DMS53 treated with DMSO at 0.1 percent for 48 hours (cell line): Measurements from ENCODE around the gene DAAM2.

Experiments used
- DNase-seq: peaks from one replicate; lab custom pipeline; 2025; ENCODE audit not compliant: unreplicated experiment; lab: John Stamatoyannopoulos, UW

The DAAM2 gene

DNA sequence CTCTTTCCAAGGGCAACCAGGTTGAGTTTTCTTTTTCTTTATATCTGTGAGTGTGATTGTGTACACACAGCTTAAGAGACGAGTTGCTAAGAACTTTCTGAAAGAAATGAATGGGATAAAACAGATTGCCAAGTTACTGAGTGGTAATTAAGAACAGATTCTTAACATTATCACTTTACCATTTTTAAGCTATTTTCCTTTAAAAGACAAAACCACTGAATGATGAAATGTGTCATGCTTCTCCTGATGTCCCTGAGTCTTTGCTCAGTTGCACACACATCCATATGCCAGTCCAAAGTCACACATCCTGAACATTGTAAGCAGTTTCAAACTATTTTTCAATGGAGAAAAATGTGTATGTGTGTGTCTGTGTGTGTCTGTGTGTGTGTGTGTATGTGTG, 5.5 kb upstream of the DAAM2 start:
- DNase-seq = no peak

DNA sequence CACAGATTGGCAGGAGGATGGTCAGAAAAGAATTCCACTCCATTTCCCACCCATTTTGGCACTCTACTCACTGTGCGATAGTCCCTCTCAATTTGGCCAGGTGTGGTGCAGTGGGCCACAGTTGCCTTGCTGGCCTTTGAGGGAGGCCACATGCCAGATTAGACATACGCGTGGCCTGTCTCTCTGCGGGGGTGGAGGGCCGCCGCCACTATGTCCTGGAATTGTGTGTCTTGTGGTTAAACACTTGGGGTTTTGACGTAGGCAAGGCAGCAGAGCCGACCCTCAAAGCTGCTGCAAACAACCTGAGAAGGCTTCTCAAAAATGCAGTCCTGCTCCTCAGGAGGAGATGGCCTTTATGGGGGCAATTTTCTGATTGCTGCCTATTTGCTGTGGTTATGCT, 4.9 kb upstream of the DAAM2 start:
- no peak for DNase-seq

DNA sequence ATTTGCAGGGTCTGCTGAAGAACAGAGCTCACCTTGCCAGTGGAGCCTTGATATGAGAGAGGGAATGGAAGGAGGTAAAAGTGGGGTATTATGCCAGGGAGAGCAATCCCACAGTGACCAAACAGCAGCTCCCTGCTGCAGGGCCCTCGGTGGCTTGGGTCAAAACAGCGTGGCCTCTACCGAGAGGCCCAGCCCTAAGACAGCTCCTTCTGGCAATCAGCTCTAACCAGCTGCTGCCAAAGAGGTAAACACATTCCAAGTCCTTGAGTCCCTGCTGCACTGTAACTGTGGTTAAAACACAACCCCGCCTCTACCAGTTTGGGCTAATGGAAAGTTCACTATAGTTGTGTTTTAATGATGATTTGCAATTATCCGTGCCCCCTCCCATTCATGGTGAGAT, 1.4 kb upstream of the DAAM2 start:
- DNase-seq = no peak

GRCh38 chr6:39791311-39791710, 865 bp upstream of the DAAM2 start:
- peak; percentile 3 for DNase-seq

- DNase-seq = peak; percentile 29
These were observed 619 bp downstream of the DAAM2 start for GRCh38 chr6:39792540-39793450.

GRCh38 chr6:39793516-39793915, 1.3 kb downstream of the DAAM2 start:
- DNase-seq = no peak

GRCh38 chr6:39794231-39794630, 2.1 kb downstream of the DAAM2 start:
- no peak for DNase-seq

DNA sequence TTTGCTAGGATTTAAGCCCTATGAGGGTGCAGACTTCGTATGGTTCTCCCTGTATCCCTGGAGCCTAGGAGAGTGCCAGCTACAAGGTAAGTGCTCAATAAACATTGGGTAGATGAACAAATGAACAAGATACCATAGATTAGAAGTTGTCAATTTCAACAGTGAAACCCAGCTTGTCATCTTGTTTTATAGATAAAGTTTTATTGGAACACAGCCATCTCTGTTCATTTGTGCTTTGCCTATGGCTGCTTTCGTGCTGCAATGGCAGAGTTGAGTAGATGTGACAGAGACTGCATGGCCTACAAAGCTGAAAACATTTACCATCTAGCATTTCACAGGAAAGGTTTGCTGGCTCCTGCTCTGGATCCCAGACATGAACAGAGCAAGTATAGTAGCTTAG, 5.6 kb downstream of the DAAM2 start:
- no peak for DNase-seq

GRCh38 chr6:39800034-39801032, 8.2 kb downstream of the DAAM2 start:
- no peak for DNase-seq

DNA sequence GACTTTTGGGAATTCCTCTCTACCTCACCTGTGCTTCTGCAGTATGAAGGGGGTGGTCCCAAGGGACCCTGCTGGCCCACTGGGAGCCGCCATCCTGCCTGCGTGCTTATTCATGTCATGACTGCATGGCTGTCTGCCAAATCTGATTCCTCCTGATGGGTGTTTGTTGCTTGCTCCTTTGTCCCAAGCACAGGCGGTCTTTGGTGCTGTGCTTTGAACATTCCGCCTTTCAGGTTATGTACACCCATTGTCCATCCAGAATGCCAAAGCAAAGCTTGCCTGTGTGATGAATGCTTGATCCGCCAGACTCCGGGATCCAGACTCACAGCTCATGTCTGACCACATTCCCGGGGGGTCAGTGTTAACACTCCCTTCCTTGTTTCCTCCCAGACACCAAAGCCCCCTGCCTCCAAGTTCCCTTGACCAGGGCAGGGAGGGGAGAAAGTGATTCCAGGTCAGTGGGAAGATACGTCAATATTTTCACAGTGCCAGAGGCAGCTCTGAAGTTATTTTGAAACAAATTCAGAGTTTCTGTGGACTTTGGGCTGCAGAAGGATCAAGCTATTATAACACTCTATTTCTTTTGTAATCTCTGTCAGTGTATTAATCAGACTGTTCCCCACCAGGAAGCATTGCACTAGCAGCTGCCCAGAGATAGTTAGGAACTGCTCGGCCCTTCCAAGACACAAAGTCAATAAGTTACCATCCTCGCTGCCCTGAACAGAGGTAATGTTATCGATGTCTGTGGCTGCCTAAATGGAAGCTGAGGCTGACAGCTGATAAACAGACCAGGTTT, 9.5 kb downstream of the DAAM2 start:
- DNase-seq = no peak

GRCh38 chr6:39803872-39804271, 11.7 kb downstream of the DAAM2 start:
- DNase-seq = no peak

- DNase-seq = no peak
These were observed 12.4 kb downstream of the DAAM2 start for GRCh38 chr6:39804466-39805065.

DNA sequence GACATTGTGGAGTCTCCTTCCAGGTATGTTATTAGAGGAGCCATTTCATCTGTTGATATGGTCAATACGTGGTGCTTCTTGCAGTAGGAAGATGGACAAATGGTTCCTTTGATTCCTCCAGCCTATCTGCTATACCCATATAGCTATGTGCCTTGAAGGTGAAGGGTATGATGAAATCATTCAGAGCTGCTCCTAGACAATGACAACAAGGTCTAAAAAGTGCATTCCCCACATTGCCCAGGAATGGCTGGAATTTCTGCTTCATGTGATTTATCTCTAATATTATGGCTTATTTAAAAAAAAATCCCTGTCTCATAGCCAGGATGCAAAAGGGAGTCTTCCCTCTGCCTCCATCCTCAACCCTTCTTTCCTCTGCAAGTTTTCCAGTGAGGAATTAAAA, 14.1 kb downstream of the DAAM2 start:
- no peak for DNase-seq

- no peak for DNase-seq
These were observed 16.2 kb downstream of the DAAM2 start for GRCh38 chr6:39808346-39808745.

DNA sequence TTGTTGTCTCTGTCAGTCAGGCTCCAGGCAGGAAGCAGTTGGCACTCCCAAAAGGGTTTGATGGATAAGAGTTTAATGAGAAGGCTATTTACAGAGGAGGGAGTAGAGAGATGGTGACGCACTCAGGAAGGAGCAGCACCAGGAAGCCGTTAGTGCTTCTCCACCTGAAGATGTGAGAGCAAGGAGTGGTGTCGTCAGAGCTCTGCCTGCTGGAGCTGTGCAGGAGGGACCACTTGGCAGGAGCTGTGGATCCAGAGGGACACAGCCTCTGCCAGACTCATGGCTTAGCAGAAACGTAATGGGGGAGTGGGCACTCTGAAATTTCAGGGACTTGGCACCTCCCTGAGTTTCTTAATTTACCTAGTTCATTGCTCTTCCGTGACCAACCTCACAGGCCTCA, 16.8 kb downstream of the DAAM2 start:
- DNase-seq = no peak

DNA sequence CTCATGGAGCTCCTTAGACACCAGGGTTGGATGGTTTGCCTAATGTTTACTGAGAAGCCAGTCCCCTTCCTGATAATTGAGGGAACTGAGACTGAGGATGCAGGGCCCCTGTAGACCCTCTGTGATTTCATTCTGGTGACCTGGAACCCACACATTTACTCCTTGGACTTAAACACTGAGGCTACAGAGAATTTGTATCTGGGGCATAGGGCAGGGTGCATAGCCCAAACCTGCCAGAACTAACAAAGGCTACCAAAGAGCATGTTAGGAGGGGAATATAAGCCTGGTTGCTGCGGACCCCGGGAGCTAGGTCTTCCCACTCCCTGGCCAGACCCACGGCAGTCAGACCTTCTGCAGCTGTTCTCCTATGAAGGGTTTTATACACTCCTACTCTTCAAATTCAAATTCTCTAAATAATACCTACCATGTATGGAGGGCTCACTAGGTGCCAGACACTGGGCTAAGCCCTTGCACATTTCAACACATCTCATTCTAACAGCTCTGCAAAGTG, 19.7 kb downstream of the DAAM2 start:
- no peak for DNase-seq

DNA sequence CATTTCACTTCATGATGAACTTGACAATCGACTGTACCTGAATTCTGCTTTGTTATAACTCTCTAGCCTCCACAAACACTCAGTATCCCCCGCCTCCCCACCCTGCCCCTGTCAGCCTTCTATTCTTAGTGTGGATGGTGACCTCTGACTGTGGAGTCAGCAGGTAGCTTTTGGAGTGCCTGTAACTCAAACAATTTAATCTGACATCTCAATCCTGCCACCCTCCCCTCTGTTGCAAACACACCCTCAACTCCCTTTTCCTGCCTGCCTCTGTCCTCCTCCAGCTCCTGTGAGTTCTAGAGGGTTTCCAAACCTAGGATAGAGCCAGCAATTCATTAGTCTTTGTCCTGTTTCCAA, 20.3 kb downstream of the DAAM2 start:
- no peak for DNase-seq

DNA sequence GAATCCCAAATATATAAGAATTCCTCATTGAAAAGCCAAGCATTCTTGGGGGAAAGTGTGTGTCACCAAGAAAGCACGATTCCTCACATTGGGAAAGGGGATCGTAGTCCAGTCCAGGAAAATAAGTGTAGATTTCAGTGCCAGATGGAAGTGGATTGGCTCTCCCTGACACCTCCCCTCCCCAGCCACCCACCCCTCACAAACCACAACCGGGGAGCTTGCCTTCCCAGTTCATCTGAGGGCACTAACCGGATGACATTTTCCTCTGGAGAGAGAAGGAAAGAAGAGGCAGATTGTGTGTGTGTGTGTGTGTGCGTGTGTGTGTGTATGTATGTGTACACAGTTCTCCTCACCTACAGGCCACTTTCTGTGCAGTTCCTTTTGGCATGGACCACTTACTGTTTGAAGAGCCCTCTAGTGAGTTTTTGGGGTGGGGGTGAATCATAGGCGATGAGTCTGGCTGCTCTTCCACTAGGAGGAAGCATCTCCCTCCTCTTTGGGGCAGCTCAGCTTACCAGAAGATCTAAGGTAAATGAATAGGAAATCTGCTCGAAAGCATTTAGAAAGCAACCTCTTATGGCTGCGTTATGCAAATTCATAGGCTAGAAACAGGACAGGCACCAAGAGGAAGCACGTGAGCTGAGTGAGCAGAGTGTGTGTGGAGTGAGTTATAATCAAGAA, 20.8 kb downstream of the DAAM2 start:
- no peak for DNase-seq

DNA sequence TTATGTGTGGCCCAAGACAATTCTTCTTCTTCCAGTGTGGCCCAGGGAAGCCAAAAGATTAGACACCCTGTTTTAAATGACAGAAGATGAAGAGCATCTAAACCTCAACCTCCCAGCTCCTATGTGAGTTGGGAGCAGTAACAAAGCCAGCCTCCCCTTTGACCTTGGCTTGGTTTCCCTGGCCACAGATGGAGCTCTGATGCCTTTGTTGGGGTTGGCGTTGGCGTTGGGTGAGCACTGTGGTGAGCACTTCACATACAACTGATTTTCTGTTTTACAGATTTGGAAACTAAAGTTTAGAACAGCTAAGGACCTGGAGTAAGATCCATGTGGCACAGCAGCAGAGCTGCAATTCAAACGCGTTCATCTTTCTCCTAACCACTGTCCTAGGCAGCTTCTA, 22.1 kb downstream of the DAAM2 start:
- DNase-seq = no peak

DNA sequence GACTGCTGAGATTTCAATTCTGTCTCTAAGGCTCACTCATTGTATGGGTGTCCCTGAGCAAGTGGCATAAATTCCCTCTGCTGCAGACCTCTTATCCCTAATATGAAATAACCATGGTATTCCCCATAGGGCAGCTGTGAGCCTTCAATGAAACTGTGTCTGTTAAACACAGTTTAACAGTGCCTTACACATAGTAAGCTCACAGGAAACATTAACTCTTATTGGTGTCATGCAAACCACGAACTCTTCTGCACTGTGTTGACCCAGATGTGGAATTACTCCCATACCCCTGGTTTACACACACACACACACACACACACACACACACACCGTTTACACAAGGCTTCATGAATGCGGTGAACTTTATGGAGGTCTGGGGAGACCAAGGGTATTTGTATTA, 23.2 kb downstream of the DAAM2 start:
- no peak for DNase-seq
